A549 treated with dexamethasone at 1 μM for 4 hours (cell line): ENCODE data around the gene TERC. TPM values are rescaled to one million over a fixed set of nuclear protein-coding genes. Genes with fewer than 3 reads are reported as not detected.

ENCODE experiments used
- total RNA-seq: library from RNA; stranded (reverse); fragments of 200-300 nt; extraction: Qiagen RNA extraction; gene quantifications from 5 replicates; pipeline ENCODE4 v1.2.3, GENCODE V29; 2022

TERC gene
- 0.25 TPM in 1 of 5 replicates, not detected in the others for total RNA-seq

DNA sequence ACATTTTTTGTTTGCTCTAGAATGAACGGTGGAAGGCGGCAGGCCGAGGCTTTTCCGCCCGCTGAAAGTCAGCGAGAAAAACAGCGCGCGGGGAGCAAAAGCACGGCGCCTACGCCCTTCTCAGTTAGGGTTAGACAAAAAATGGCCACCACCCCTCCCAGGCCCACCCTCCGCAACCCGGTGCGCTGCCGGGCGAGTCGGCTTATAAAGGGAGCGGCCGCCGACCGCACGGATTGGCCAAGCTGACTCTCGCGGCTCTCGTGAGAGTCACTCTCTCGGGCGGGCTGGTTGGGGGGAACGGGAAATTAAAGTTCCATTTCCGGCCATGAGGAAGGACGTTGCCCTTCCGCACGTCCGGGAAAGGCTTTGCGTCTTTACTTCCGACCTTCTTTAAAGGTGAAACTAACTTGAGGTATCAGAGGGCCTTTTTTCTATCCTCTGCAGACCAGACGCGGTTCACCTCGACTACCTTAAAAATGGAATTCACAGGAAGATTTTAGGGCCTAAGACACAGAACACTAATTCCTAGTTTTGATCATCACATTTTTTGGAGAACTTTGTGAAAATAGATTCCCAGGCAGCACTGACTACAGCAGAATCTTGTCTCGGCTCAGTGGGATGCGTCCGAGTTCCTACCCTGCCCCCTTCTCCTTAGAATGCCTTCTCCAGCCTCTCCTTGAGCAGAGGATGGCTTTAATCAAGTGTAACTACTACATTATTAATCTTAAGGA is at the start of gene TERC:
TSS of gene TERC (minus strand) at position 179 of the 731 bp plus-strand sequence.

GRCh38 chr3:169812332-169813235 is 47.7 kb upstream of the TERC start, which contains the start of the genes LRRC34 and LRRIQ4:
LRRC34 (minus strand) TSS chr3:169812904; CDS start chr3:169812548, 356 bp downstream.
LRRIQ4 (plus strand) TSS chr3:169812870; CDS start chr3:169821922, 9,052 bp downstream.

DNA sequence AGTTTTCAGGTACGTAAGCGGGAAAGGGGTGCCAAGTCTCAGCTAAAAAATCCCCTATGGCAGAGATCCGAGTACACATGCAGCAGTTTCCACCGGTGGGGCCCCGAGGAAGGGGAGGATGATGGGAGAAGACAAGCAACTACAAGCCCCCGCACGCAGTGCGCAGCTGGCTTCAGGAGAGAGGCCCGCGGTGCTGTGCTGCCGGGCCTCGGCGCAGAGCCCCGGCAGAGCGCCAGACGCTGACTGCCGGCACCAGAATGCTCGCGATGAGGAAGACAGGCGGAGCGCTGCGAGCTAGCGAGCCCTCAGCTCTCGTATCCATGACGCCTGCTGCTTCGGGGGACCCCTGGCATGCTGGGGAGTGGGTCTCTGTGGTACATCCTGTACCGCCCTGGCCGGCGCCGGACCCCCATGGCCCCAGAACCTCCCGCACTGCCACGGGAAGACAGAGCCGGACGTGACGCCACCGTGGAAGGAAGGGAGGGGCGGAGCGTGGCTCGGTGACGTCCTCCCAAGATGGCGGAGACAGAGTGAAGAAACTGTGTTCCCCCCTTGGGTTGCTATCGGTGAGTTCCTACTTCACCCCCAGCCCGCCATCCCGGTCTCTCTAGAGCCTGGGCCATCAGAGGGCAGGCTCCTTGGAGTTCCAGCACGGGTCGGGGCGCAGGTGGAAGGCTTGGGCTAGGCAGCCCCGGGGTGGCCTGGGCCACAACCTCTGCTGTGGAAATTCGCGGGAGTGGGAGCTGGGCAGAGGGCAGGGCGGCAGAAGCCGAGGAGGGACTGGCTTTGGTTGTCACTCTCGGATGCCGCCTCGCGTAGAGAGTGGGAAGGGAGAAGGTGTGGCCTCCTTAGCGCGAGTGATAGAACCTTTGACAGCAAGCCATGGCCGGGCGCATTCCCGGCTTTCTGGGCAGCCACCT is 8.3 kb upstream of the TERC start, which contains the start of gene MYNN:
TSS of gene MYNN (plus strand) at position 500 of the 920 bp plus-strand sequence. CDS start 900 bp downstream, outside the sequence.

DNA sequence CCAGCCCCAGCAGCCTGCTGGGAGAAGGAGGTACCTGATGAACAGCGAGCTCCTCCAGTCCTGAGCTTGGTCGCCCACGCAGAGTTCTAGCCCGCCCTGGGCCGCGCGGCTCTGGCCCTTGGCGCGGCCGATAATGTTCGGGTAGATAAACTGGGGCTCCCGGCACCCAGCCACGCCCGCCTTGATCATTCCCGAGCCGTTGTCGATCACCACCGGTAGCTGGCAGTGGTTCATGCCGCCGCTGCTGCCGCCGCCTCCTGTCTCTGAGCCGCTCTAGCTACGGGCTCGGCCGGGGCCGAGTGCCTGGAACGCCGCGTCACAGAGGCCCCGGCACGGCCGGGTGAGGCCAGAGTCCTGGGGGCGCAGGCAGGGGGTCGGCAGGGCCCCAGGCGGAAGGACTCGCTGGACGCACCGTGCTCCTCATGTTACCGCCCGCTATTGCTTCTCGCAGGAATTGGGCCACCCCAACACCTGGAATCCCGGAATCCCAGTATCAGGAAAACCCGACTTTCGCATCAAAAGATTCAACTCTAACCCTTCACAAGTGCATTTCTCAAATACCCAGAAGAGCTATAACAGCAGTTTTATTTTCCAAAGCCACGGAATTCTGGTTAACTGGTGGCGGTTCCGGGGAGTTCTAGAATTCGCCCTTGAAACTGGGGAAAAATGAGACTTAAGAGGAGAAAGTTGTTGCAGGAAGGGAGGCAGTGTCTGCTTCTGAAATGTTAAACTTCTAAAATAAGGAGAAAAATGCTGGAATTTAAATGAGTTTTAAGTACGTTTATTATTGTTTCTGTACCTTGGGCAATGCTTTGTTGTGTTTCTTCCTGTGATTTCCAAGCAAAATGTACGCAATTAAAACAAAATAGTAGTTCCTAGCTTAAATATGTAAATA is 4.7 kb upstream of the TERC start, which contains the start of gene ACTRT3:
TSS of gene ACTRT3 (minus strand) at position 275 of the 895 bp plus-strand sequence. CDS start at position 234, 41 bp downstream.

Other genes with a start within 250 kb of the TERC start
- gene MECOM, start 101.3 kb downstream of the TERC start, total RNA-seq, result not detected in 5 replicates
- 2.8 to 3.5 TPM (median 3.3 TPM) in 5 replicates for gene ACTRT3, start 4.5 kb upstream of the TERC start, total RNA-seq
- 9.0 to 10.6 TPM (median 9.5 TPM) in 5 replicates for gene MYNN, start 8.3 kb upstream of the TERC start, total RNA-seq
- gene LRRIQ4, start 47.8 kb upstream of the TERC start, total RNA-seq, result not detected in 5 replicates
- gene LRRC34, start 47.8 kb upstream of the TERC start, total RNA-seq, result not detected in 5 replicates
- not detected in 5 replicates for gene LRRC31, start 104.9 kb upstream of the TERC start, total RNA-seq
- gene SAMD7, start 146.5 kb upstream of the TERC start, total RNA-seq, result not detected in 5 replicates
- gene SEC62, start 201.7 kb upstream of the TERC start, total RNA-seq, result 87.0 to 138 TPM (median 102 TPM) in 5 replicates